Thoracic aorta (tissue), 2 donors: ENCODE results near the gene ADGRF1. TPM values are rescaled to one million over a fixed set of nuclear protein-coding genes. Genes with fewer than 3 reads are reported as not detected.

Source experiments
- ATAC-seq: fragments of 150-250 bp; one replicate; pipeline ENCODE4 v1.8.0; 2017; ENCODE audit warnings: low read depth; ENCODE audit not compliant: insufficient number of reproducible peaks, low FRiP score
- DNase-seq: peaks from one replicate; pipeline ENCODE4 v3.0.0-alpha.2; 2020; ENCODE audit warnings: low spot score
- H3K27ac ChIP-seq, 2 donors: fragments of 200-600 bp; sonication (generic); 1 replicate in 1 of 2; 2 replicates in 1 of 2; pipeline ENCODE4 v1.5.1; 2016; ENCODE audit warnings: mild to moderate bottlenecking in 2 of 2, moderate library complexity in 2 of 2
- H3K27me3 ChIP-seq: fragments of 200-600 bp; sonication (generic); replicated peaks from 2 replicates; pipeline ENCODE4 v1.6.0; 2016; ENCODE audit warnings: mild to moderate bottlenecking; ENCODE audit not compliant: insufficient read depth
- H3K36me3 ChIP-seq: fragments of 200-600 bp; sonication (generic); one replicate; pipeline ENCODE4 v1.5.1; 2016
- H3K4me1 ChIP-seq, 2 donors: fragments of 200-600 bp; sonication (generic); 1 replicate in 1 of 2; 2 replicates in 1 of 2; pipeline versions ENCODE4 v1.5.1 to v1.6.0; 2016; ENCODE audit warnings: low read depth in 2 of 2, mild to moderate bottlenecking in 1 of 2; ENCODE audit not compliant: control insufficient read depth in 1 of 2
- H3K4me3 ChIP-seq: fragments of 200-600 bp; sonication (generic); 2 replicates; pipeline ENCODE4 v1.5.1; 2016; ENCODE audit warnings: mild to moderate bottlenecking
- H3K9me3 ChIP-seq: fragments of 200-600 bp; sonication (generic); 2 replicates; pipeline ENCODE4 v1.5.1; 2016
- CTCF ChIP-seq: fragments of 200-600 bp; sonication (generic); IDR thresholded peaks from one replicate; pipeline ENCODE4 v1.5.1; 2019; ENCODE audit warnings: antibody characterized with exemption
- total RNA-seq, 2 donors: library from RNA; depleted of rRNA; stranded (reverse); fragments of >200 nt; gene quantifications; one replicate each; pipeline versions ENCODE4 v1.1.0 to v1.2.3, GENCODE V29; 2016

ADGRF1 gene
- total RNA-seq, 2 donors from 2014 or later = not detected

DNA sequence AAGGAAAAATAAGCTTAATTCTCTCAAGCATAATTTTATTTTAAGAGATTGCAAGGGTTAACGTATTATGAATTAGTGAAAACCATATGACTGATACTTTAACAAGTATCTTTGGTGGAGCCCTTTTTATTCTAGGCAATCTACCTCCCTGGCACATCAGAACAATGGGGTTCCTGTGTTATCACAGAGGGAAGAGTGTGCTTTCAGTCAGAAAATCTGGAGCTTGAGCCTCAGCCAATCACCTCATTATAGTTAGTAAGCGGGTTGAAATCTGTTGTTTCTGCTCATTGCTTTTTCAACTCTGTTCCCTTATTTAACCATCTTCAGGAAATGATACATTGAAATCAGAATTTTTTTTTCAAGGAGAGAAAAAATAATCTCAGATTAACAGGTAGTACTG, 391 bp downstream of the ADGRF1 start:
- Histone ChIP-seq H3K4me1 (no peaks in the 10 kb centered on the region), H3K27me3 (no peaks in the 10 kb centered on the region), H3K27ac (no peak overlapping the region), H3K36me3 (no peaks in the 10 kb centered on the region), H3K9me3 (no peaks in the 10 kb centered on the region), H3K4me3 (no peak overlapping the region)
- TF ChIP-seq CTCF = no peak
- DNase-seq = no peak
- ATAC-seq = no peak

DNA sequence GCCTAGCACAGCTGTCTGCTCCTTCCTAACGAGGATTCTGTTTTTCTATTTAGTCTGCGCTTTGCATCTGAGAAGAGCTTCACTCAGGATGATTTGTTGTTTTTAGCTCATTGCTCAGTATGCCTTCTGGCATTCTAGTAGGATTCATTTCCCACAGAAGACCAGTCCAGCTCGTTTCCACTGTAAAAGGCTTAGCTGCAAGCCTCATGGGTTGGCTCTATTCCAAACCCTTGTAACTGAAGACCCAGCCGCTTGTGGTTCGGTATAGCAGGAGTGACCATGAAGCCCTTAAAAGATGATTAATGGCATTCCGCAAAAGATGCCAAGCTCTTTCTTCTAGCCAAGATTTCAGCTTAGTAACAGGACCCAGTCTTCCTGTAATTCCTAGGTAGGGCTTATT, 7.2 kb downstream of the ADGRF1 start:
- H3K27me3 ChIP-seq = no peaks in the 10 kb centered on the region
- no peak overlapping the region for H3K4me3 ChIP-seq
- no peaks in the 10 kb centered on the region for H3K36me3 ChIP-seq
- TF ChIP-seq CTCF = no peak
- DNase-seq (no peak), ATAC-seq (no peak)
- no peaks in the 10 kb centered on the region for H3K9me3 ChIP-seq
- H3K27ac ChIP-seq = no peak overlapping the region
- H3K4me1 ChIP-seq = peaks cover 0 to 7% of the 10 kb centered on the region in 2 donors

- H3K4me3 ChIP-seq = no peak overlapping the region
- H3K36me3 ChIP-seq = no peaks in the 10 kb centered on the region
- no peaks in the 10 kb centered on the region for H3K9me3 ChIP-seq
- DNase-seq (no peak), ATAC-seq (no peak)
- no peak overlapping the region for H3K27ac ChIP-seq
- peaks cover 0 to 7% of the 10 kb centered on the region in 2 donors for H3K4me1 ChIP-seq
- no peak for TF ChIP-seq CTCF
- no peaks in the 10 kb centered on the region for H3K27me3 ChIP-seq
Observed at GRCh38 chr6:47034421-47034820, 7.7 kb downstream of the ADGRF1 start.

GRCh38 chr6:47032974-47033765, 9.0 kb downstream of the ADGRF1 start:
- H3K27ac ChIP-seq = no peak overlapping the region
- no peak for ATAC-seq

GRCh38 chr6:47031656-47032055, 10.5 kb downstream of the ADGRF1 start:
- H3K4me3 ChIP-seq = no peak overlapping the region
- ATAC-seq = no peak

More at GRCh38 chr6:47032974-47033765, 9.0 kb downstream of the ADGRF1 start:
- no peak overlapping the region for H3K4me3 ChIP-seq
- no peaks in the 10 kb centered on the region for H3K36me3 ChIP-seq
- H3K4me1 ChIP-seq = peaks cover 0 to 7% of the 10 kb centered on the region in 2 donors
- no peaks in the 10 kb centered on the region for H3K27me3 ChIP-seq
- no peak for TF ChIP-seq CTCF
- H3K9me3 ChIP-seq = no peaks in the 10 kb centered on the region
- no peak for DNase-seq

More at GRCh38 chr6:47031656-47032055, 10.5 kb downstream of the ADGRF1 start:
- no peaks in the 10 kb centered on the region for H3K9me3 ChIP-seq
- TF ChIP-seq CTCF = no peak
- no peaks in the 10 kb centered on the region for H3K36me3 ChIP-seq
- no peak for DNase-seq
- no peak overlapping the region for H3K27ac ChIP-seq
- peaks cover 0 to 7% of the 10 kb centered on the region in 2 donors for H3K4me1 ChIP-seq
- no peaks in the 10 kb centered on the region for H3K27me3 ChIP-seq
